Activated CD4-positive, alpha-beta T cell treated with anti-CD3 and anti-CD28 coated beads for 24 hours (primary cell): ENCODE data around the gene RHOF.
"Not testable (repeated sequence)": the region's sequence is repeated elsewhere in the genome, so short reads cannot be mapped to it uniquely, and the experiment has no call there.

Experiments
- DNase-seq, 2 donors: peaks; one replicate each; pipeline ENCODE4 v3.0.0-alpha.2; 2020; ENCODE audit warnings: low read depth in 2 of 2

RHOF gene

DNA sequence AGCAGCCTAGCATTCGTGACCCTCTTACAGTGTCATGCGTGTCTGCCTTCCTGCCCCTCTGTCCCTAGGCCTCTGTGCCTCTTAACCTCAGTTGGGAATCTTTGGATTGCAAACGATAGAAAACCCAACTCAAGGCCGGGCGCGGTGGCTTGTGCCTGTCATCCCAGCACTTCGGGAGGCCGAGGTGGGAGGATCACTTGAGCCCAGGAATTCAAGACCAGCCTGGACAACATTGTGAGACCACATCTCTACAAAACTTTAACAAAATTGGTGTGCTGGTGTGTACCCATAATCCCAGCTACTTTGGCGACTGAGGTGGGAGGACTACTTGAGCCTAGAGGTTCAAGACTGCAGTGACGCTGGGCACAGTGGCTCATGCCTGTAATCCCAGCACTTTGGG, 44.2 kb downstream of the RHOF start:
- no peak for DNase-seq

DNA sequence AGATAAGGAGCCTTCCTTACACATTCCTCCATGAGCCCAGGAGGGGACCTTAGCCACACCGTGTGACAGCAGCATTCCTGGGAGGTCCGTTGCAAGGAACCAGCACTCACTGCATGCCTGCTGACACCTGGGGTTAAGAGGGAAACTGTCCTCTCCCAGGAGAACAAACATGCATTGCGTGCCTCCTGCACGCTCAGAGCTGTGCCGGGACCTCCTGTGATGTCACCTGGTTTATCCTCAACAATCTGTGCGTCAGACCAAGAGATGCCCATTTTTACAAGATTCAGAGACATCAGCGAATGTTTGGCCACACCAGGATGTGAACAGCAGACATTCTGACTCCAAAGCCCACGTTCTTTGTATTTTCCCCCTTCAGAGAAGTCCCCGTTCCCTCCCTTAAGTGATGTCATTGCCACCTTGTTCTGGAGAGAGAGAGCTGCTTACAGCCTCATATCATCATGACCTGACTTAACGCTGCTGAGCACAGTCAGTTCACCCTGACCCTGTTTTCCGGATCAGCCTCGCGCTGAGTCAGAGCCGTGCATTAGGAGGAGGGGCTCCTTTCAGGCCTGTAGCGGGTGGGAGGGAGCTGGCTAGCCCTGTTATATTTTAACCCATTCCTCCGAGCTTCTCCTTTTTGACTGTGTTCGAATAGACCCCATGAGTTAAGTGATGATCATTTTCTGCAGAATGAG, 44.8 kb downstream of the RHOF start:
- DNase-seq = no peak

GRCh38 chr12:121748218-121748570, 45.3 kb downstream of the RHOF start:
- no peak for DNase-seq

GRCh38 chr12:121745545-121745944, 47.9 kb downstream of the RHOF start:
- DNase-seq = not testable (repeated sequence)

GRCh38 chr12:121741743-121742142, 51.7 kb downstream of the RHOF start:
- DNase-seq = no peak

GRCh38 chr12:121740847-121741246, 52.6 kb downstream of the RHOF start:
- no peak for DNase-seq

- DNase-seq = no peak
These were observed 55.1 kb downstream of the RHOF start for GRCh38 chr12:121738340-121738858.

GRCh38 chr12:121733849-121734248, 59.6 kb downstream of the RHOF start:
- no peak for DNase-seq

GRCh38 chr12:121731473-121731872, 62.0 kb downstream of the RHOF start:
- no peak for DNase-seq

DNA sequence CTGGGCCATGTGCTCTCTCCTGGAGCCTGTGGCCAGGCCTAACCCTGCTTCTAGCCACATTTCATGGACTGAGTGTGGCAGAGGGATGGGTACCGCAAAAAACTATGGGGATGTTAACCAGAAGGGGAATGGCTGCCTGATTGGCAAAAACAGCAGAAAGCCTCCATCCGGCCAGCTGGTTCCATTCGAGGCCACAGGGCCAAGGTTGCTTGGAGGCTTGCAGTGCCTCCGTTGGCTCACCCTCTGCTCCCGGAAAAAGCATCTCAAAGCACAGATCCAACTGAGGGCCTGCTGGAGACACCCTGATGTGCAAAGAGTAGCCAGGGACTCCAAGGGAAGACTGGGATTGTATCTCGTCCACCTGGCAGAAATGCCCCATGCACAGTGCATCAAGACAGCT, 64.5 kb downstream of the RHOF start:
- no peak for DNase-seq
